Transverse colon (tissue), 3 donors: ENCODE results near the gene SMARCD2.

Experiments
- CTCF ChIP-seq, 5 experiments: fragments of 200-600 bp in 3 of 5; fragments of 450-650 bp in 2 of 5; sonication (generic) in 3 of 5; IDR thresholded peaks; 1 replicate in 2 of 5; 2 replicates in 3 of 5; pipeline ENCODE4 v1.5.1; 2016 to 2017; ENCODE audit warnings: antibody characterized with exemption in 5 of 5, inconsistent platforms in 3 of 5, mild to moderate bottlenecking in 2 of 5, moderate library complexity in 1 of 5
- EP300 ChIP-seq: sonication (generic); formaldehyde crosslinking; IDR thresholded peaks from one replicate; pipeline ENCODE4 v1.6.1; 2017; ENCODE audit warnings: antibody characterized with exemption, low read depth

- TF ChIP-seq EP300 (no peak), CTCF (IDR thresholded peaks at IDR 0.05) (no peak)
These were observed 10.8 kb upstream of the SMARCD2 start for GRCh38 chr17:63853260-63853659.
